Measurements from ENCODE around the gene TMEM121B. TPM values are rescaled to one million over a fixed set of nuclear protein-coding genes. Genes with fewer than 3 reads are reported as not detected.

Gene TMEM121B
- total RNA-seq, 4 donors from 2014 or later, result 0.51 to 1.7 (median 0.85) TPM

DNA sequence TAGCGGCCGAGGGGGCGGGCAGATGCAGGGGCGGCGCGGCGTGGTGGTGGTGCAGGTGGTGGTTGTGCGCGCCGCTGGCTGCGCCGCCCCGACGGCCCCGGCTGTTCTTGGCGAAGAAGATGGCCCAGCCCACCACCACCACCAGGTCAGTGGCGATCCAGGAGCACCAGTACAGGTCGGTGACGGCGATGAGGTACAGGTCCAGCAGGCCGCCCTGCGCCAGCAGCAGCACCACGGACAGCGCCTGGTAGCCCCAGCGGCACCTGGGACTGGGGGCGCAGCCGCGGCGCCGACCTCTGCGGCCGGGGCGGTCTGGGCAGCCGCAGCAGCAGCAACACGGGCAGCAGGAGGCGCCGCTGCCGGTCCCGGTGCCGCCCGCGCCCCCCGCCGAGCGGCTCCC lies 879 bp downstream of the TMEM121B start:
- TF ChIP-seq, protein P1, sequence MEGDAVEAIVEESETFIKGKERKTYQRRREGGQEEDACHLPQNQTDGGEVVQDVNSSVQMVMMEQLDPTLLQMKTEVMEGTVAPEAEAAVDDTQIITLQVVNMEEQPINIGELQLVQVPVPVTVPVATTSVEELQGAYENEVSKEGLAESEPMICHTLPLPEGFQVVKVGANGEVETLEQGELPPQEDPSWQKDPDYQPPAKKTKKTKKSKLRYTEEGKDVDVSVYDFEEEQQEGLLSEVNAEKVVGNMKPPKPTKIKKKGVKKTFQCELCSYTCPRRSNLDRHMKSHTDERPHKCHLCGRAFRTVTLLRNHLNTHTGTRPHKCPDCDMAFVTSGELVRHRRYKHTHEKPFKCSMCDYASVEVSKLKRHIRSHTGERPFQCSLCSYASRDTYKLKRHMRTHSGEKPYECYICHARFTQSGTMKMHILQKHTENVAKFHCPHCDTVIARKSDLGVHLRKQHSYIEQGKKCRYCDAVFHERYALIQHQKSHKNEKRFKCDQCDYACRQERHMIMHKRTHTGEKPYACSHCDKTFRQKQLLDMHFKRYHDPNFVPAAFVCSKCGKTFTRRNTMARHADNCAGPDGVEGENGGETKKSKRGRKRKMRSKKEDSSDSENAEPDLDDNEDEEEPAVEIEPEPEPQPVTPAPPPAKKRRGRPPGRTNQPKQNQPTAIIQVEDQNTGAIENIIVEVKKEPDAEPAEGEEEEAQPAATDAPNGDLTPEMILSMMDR (IDR thresholded peaks at IDR 0.05; ENCODE audit: low read depth), result no peak

DNA sequence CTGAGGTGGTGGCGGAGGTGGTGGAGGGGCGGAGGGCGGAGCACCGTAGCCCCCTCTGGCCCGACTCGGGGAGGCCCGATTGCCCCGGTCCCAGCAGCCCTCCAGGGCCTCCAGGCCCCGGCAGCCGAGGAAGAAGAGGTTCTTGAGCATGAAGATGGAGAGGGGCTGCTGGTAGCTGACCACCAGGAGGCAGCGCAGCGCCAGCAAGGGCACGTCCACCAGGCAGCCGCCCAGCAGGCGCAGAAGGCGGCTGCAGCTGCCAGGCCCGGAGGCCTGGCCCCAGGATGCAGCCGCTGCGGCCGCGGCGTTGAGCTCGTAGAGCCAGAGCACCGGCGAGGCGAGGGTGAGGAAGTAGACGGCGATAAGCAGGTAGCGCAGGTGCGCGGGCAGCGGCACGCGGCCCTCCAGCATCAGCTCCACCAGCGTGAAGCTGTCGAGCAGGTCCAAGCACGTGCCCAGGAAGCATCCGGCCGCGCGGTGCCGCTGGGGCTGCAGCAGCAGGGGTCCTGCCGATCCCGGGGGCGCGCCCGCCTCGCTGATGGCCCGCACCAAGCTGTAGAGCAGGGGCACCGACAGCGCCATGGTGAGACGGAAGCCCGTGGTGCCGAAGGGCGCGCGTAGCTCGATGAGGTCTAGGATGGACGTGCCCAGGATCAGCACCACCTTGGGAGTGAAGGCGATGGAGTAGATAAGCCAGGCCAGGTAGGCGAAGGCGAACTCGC lies 1.5 kb downstream of the TMEM121B start:
- TF ChIP-seq, protein P1 (IDR thresholded peaks at IDR 0.05; ENCODE audit: low read depth), result no peak

DNA sequence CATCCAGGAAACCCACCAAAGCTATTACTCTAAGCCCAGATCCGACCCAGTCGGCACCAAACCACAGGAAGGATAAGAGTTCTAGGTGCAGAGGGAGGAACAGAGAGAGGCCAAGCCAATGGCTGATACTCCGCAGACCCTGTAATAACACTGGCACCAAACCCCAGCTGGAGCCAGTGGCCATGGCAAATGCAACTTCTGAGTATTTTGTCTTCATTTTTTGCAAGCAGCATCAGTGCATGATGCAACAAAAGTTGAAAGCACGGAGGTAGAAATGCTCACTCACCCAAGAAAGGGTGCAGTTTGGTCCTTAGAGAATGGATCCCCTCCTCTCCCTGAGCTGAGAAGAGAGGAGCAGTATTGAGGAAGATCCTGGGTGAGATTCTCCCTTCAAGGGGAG lies 2.8 kb downstream of the TMEM121B start:
- TF ChIP-seq, protein P1 (IDR thresholded peaks at IDR 0.05; ENCODE audit: low read depth), result no peak

DNA sequence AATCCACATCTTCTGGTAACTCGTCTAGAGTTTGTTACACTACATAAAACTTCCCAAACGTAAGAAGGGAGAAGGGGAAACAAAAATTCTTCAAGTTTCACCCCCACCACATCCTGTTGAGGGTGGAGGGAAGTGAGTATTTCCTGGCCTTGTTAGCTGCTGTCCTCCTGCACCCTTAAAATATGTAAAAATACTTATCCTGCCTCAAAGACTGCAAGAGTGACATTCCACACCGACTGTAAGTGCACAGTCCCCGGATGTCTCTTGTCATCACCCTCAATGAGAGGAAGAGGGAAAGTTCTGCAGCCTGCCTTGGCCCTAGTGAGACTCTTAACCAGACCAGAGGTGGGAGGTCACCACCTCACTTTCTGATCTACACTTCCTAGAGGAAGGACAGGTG lies 3.3 kb downstream of the TMEM121B start:
- TF ChIP-seq, protein P1 (IDR thresholded peaks at IDR 0.05; ENCODE audit: low read depth), result no peak

DNA sequence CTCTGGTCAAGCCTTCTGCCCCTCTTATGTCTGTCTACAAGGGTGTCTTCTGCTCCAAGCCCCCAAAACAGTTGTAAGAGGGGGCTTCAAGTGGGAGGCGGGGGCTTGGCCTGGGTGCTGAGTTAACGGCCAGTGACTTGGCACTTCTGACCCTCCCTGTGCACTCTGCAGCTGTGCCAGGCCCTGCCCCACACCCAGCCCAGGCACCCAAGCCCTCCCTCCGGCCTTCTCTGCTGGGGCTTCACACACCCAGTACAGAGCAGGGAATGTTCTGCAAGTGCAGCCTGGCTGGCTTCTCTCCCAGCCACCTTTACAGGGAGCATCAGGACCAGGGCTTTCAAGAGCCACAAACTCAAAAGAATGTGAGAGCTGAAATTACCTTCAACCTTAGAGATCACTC lies 3.8 kb downstream of the TMEM121B start:
- TF ChIP-seq, protein P1 (IDR thresholded peaks at IDR 0.05; ENCODE audit: low read depth), result no peak

DNA sequence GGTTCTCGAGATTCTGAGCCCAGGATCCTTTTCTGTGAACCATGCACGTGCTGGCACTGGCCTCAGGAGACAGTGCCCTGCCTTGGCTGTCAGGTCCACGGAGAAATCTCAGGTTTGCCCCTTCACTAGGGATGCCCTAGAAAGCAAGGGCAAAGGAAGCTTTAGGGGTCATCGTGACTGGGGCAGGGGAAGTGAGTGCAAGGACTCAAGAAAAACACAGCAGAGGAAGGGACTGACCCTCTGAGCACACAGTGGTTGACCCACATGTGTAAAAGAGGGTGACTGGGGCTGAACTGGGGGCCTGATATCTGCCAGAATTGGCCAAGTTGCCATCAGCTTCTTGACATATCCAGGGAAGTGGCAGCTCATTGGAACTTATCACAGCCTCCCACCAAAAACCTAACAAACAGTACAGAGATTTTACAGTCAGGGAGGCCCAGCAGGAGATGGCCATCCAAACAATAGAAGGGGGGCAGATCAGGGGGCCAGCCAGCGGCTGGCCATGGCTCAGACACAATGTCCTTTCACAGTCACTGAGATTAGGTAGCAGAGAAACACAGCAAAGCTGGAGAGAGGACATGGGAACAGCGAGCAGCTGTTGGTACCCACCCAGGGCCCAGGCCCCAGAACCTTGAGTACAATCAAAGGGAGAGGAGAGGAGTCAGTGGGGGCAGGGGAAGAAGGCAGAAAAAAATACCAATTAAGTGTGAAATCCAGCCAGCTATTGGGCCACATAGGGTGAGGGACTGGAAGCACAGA lies 4.4 kb downstream of the TMEM121B start:
- TF ChIP-seq, protein P1 (IDR thresholded peaks at IDR 0.05; ENCODE audit: low read depth), result no peak

DNA sequence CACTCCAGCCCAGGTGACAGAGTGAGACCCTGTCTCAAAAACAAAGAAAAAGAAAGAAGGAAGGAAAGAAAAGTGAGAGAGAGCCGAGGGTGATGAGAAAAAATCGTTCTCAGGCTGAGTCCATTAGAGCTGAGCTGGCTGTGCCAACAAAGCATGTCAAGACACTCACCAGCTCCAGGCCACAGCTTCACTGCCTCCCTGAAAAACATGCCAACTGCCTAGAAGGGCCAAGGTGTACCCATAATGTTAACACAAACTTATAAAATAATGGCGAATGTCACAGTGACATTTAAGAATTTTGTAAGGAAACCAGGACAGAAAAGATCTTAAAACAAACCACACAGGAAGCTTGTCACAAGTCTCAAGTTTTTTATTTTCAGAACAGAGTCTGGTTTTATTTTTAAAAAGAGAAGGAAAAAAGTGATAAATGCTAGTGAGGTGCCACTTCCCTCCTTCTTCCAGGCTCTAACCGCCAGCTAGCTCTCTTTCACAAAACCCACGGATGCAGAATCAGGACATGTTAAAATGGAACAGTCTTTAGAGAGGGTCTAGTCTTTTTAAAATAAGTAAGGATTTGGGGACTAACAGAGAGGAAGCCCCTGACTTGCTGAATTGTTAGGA lies 5.1 kb downstream of the TMEM121B start:
- TF ChIP-seq, protein P1 (IDR thresholded peaks at IDR 0.05; ENCODE audit: low read depth), result no peak

Data from subcutaneous adipose tissue (tissue), 4 donors.